Fibroblast of lung (primary cell): ENCODE measurements around the gene LSMEM2. TPM values are rescaled to one million over a fixed set of nuclear protein-coding genes. Genes with fewer than 3 reads are reported as not detected.
"Not testable (repeated sequence)": the region's sequence is repeated elsewhere in the genome, so short reads cannot be mapped to it uniquely, and the experiment has no call there.

ENCODE experiments used
- DNase-seq, 2 donors: peaks; one replicate each; pipeline versions ENCODE4 v3.0.0 to v3.0.0-alpha.2; 2010; ENCODE audit warnings: low read depth in 2 of 2
- H2AFZ ChIP-seq: 2 replicates; pipeline ENCODE4 v1.5.1; 2012; ENCODE audit warnings: low read length, control low read depth, inconsistent platforms
- H3K27ac ChIP-seq: 2 replicates; pipeline ENCODE4 v1.5.1; 2011; ENCODE audit warnings: low read length, control low read depth; ENCODE audit not compliant: insufficient read depth
- H3K27me3 ChIP-seq: 2 replicates; pipeline ENCODE4 v1.5.1; 2011; ENCODE audit warnings: mild to moderate bottlenecking, low read length; ENCODE audit not compliant: control insufficient read depth, insufficient read depth
- H3K36me3 ChIP-seq: 2 replicates; pipeline ENCODE4 v1.5.1; 2011; ENCODE audit warnings: low read length; ENCODE audit not compliant: control insufficient read depth, insufficient read depth
- H3K4me1 ChIP-seq: 2 replicates; pipeline ENCODE4 v1.5.1; 2011; ENCODE audit warnings: low read length; ENCODE audit not compliant: control insufficient read depth, insufficient read depth; ENCODE audit errors: extremely low read depth
- H3K4me2 ChIP-seq: 2 replicates; pipeline ENCODE4 v1.5.1; 2011; ENCODE audit warnings: low read length, control low read depth; ENCODE audit not compliant: insufficient read depth; ENCODE audit errors: extremely low read depth
- H3K4me3 ChIP-seq, 4 experiments: fragments of 200-600 bp in 1 of 4; sonication (generic) in 1 of 4; replicated peaks in 1 of 4; 2 replicates each; pipeline ENCODE4 v1.5.1; 2011 to 2016; ENCODE audit warnings: low read length in 4 of 4, low read depth in 3 of 4, mild to moderate bottlenecking in 3 of 4, control low read depth in 2 of 4, inconsistent platforms in 1 of 4, mixed read lengths in 1 of 4; ENCODE audit not compliant: insufficient read depth in 1 of 4; ENCODE audit errors: control extremely low read depth in 1 of 4
- H3K79me2 ChIP-seq: 2 replicates; pipeline ENCODE4 v1.5.1; 2012; ENCODE audit warnings: mild to moderate bottlenecking, low read length, inconsistent platforms; ENCODE audit not compliant: control insufficient read depth, insufficient read depth
- H3K9ac ChIP-seq: 2 replicates; pipeline ENCODE4 v1.5.1; 2011; ENCODE audit warnings: mild to moderate bottlenecking, low read length, control low read depth; ENCODE audit not compliant: insufficient read depth
- H3K9me3 ChIP-seq: 2 replicates; pipeline ENCODE4 v1.5.1; 2012; ENCODE audit warnings: low read depth, low read length; ENCODE audit not compliant: control insufficient read depth, insufficient read depth
- H4K20me1 ChIP-seq: 2 replicates; pipeline ENCODE4 v1.5.1; 2011; ENCODE audit warnings: low read length; ENCODE audit not compliant: control insufficient read depth, insufficient read depth; ENCODE audit errors: extremely low read depth
- EZH2 ChIP-seq: IDR thresholded peaks from 2 replicates; pipeline ENCODE4 v1.5.1; 2012; ENCODE audit warnings: low read length, control low read depth, mild to moderate bottlenecking; ENCODE audit errors: missing control alignments
- polyA plus RNA-seq, 2 donors: library from polyadenylated mRNA; depleted of rRNA in 1 of 2; stranded (reverse) in 1 of 2; unstranded in 1 of 2; fragments of >200 nt; gene quantifications; 2 replicates each; pipeline ENCODE4 v1.2.1, GENCODE V29; 2011 to 2012; ENCODE audit warnings: missing spikeins in 1 of 2
- total RNA-seq: library from RNA; depleted of rRNA; stranded (reverse); fragments of >200 nt; gene quantifications from 2 replicates; pipeline ENCODE4 v1.2.1, GENCODE V29; 2014
- TF ChIP-seq, protein P1 (sequence below), 2 donors: IDR thresholded peaks in 1 of 2; conservative IDR thresholded peaks in 1 of 2; 1 replicate in 1 of 2; 2 replicates in 1 of 2; pipeline ENCODE4 v1.5.1; 2011 to 2012; ENCODE audit warnings: low read length in 2 of 2, control low read depth in 1 of 2, inconsistent platforms in 1 of 2, low read depth in 1 of 2, mild to moderate bottlenecking in 1 of 2

The LSMEM2 gene
- total and polyA plus RNA-seq, 2 donors (not counting 1 experiment from before 2014, with no cell fraction given) = not detected

DNA sequence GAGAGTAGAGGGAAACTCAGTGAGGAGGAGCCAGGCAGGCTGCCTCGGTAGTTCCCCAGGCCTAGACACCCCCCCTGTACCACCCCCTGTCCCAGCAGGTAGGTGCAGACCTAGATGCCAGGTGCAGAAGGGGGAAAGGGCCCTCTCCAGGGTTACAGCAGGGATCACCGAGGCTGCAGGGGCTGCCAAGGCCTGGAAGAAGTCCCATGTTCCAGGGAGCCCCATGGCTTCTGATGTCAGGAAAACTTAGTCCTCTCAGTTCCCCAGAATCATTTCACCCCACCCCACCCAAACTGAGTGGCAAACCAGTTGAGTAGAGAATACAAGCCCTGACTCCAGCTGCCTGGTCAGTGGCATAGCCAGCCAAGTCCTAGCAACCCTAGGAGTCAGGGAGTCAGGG, 17.4 kb upstream of the LSMEM2 start:
- no peak for DNase-seq

DNA sequence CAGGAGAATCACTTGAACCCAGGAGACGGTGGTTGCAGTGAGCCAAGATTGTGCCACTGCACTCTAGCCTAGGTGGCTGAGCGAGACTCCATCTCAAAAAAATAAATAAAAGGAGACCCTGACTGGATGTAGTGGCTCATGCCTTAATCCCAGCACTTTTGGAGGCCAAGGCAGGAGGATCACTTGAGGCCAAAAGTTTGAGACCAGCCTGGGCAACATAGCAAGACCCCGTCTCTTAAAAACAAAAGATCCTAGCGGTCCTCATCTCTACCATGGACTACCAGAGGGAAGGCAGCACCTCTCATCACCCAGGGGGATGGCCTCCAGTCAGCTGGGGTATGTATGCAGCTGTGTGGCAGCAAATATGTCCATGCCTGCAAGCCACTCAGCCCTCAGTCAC, 16.7 kb upstream of the LSMEM2 start:
- H3K9me3 ChIP-seq, H3K79me2 ChIP-seq, H3K36me3 ChIP-seq, H3K4me2 ChIP-seq, H3K9ac ChIP-seq, H4K20me1 ChIP-seq, H2AFZ ChIP-seq, H3K4me3 ChIP-seq, DNase-seq, H3K27me3 ChIP-seq, H3K27ac ChIP-seq: not testable (repeated sequence)
- H3K4me1 ChIP-seq = peaks cover 35% of the 10 kb centered on the region

More for the DNA sequence above, 17.4 kb upstream of the LSMEM2 start:
- H3K79me2 ChIP-seq = no peaks in the 10 kb centered on the region
- H3K4me1 ChIP-seq = peaks cover 35% of the 10 kb centered on the region
- H3K4me3 ChIP-seq = peak overlapping the region in 1 of 4 experiments; percentile 53
- H4K20me1 ChIP-seq = no peaks in the 10 kb centered on the region
- no peaks in the 10 kb centered on the region for H3K9me3 ChIP-seq
- no peaks in the 10 kb centered on the region for H3K27me3 ChIP-seq
- no peak overlapping the region for H3K9ac ChIP-seq
- no peak overlapping the region for H3K4me2 ChIP-seq
- no peak for TF ChIP-seq EZH2
- TF ChIP-seq, protein P1, sequence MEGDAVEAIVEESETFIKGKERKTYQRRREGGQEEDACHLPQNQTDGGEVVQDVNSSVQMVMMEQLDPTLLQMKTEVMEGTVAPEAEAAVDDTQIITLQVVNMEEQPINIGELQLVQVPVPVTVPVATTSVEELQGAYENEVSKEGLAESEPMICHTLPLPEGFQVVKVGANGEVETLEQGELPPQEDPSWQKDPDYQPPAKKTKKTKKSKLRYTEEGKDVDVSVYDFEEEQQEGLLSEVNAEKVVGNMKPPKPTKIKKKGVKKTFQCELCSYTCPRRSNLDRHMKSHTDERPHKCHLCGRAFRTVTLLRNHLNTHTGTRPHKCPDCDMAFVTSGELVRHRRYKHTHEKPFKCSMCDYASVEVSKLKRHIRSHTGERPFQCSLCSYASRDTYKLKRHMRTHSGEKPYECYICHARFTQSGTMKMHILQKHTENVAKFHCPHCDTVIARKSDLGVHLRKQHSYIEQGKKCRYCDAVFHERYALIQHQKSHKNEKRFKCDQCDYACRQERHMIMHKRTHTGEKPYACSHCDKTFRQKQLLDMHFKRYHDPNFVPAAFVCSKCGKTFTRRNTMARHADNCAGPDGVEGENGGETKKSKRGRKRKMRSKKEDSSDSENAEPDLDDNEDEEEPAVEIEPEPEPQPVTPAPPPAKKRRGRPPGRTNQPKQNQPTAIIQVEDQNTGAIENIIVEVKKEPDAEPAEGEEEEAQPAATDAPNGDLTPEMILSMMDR (conservative IDR thresholded peaks at IDR 0.05 in 1 of 2, IDR thresholded peaks at IDR 0.05 in 1 of 2; ENCODE audit: low read depth in 1 of 2, low read length in 2 of 2) = no peak
- H3K27ac ChIP-seq = no peak overlapping the region
- no peak overlapping the region for H2AFZ ChIP-seq
- H3K36me3 ChIP-seq = peaks cover 17% of the 10 kb centered on the region

DNA sequence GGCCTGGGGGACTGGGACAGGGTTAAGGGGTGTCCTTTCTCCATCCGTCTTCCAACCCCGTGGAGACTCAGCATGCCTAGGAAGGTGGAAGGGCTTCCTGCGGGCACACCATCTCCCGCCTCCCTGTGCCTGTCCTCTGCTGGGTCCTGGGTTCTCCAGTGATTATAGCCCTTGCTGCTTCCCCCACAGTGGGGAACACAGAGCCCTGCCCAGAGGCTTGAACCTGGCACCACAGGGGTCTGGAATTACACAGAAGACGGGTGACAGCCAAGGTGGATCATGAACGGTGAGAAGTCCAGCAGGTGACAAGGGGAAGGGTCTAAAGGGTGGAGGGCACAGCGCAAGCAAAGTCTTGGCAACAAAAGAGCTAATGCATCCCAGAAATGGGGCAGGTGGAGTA, 16.1 kb upstream of the LSMEM2 start:
- peaks cover 38% of the 10 kb centered on the region for H3K4me1 ChIP-seq
- no peak overlapping the region for H3K9ac ChIP-seq

More for the DNA sequence above, 16.1 kb upstream of the LSMEM2 start:
- no peak for DNase-seq
- H3K36me3 ChIP-seq = peaks cover 5% of the 10 kb centered on the region
- no peak overlapping the region for H3K4me2 ChIP-seq
- H3K27ac ChIP-seq = no peak overlapping the region
- no peak overlapping the region for H3K4me3 ChIP-seq
- no peaks in the 10 kb centered on the region for H3K79me2 ChIP-seq
- H3K9me3 ChIP-seq = no peaks in the 10 kb centered on the region
- no peaks in the 10 kb centered on the region for H3K27me3 ChIP-seq
- TF ChIP-seq EZH2 = no peak
- TF ChIP-seq, protein P1 (conservative IDR thresholded peaks at IDR 0.05 in 1 of 2, IDR thresholded peaks at IDR 0.05 in 1 of 2; ENCODE audit: low read depth in 1 of 2, low read length in 2 of 2) = no peak
- H4K20me1 ChIP-seq = no peaks in the 10 kb centered on the region
- H2AFZ ChIP-seq = no peak overlapping the region
